Natural killer cell (primary cell): ENCODE results near the gene TGFBR2. TPM values are rescaled to one million over a fixed set of nuclear protein-coding genes. Genes with fewer than 3 reads are reported as not detected.

Experiments used
- ATAC-seq, 3 donors: fragments of 150-1000 bp in 2 of 3; fragments of 200-7000 bp in 1 of 3; cut with Tn5 transposase; 1 replicate in 1 of 3; 2 replicates in 2 of 3; pipeline ENCODE4 v1.10.0; 2021; ENCODE audit warnings: mild to moderate bottlenecking in 2 of 3, moderate library complexity in 2 of 3
- DNase-seq, 2 donors: peaks; one replicate each; pipeline versions ENCODE4 v3.0.0 to v3.0.0-alpha.2; 2013 to 2021; ENCODE audit warnings: mixed read lengths in 1 of 2
- H3K27ac ChIP-seq: one replicate; pipeline ENCODE4 v1.5.1; 2013; ENCODE audit warnings: mild to moderate bottlenecking, low read length
- H3K27me3 ChIP-seq: one replicate; pipeline ENCODE4 v1.6.1; 2013; ENCODE audit warnings: low read length; ENCODE audit not compliant: control insufficient read depth, insufficient read depth
- H3K36me3 ChIP-seq: one replicate; pipeline ENCODE4 v1.6.1; 2013; ENCODE audit warnings: low read length; ENCODE audit not compliant: control insufficient read depth, insufficient read depth
- H3K4me1 ChIP-seq: one replicate; pipeline ENCODE4 v1.6.1; 2013; ENCODE audit warnings: low read length; ENCODE audit not compliant: control insufficient read depth, insufficient read depth
- H3K4me3 ChIP-seq: one replicate; pipeline ENCODE4 v1.5.1; 2013; ENCODE audit warnings: low read length
- H3K9me3 ChIP-seq: one replicate; pipeline ENCODE4 v1.6.1; 2013; ENCODE audit warnings: low read length; ENCODE audit not compliant: control insufficient read depth, insufficient read depth
- H3K27ac Mint-ChIP-seq, 2 donors: one replicate each; pipeline ENCODE4 v1.8.0; 2022; ENCODE audit warnings: mild to moderate bottlenecking in 2 of 2, mixed read lengths in 2 of 2, moderate library complexity in 1 of 2
- H3K27me3 Mint-ChIP-seq, 2 donors: one replicate each; pipeline ENCODE4 v1.8.0; 2022; ENCODE audit warnings: low read depth in 2 of 2, mixed read lengths in 2 of 2
- H3K36me3 Mint-ChIP-seq: one replicate; pipeline ENCODE4 v1.8.0; 2022; ENCODE audit warnings: mixed read lengths
- H3K4me1 Mint-ChIP-seq, 2 donors: one replicate each; pipeline ENCODE4 v1.8.0; 2022; ENCODE audit warnings: mixed read lengths in 2 of 2
- H3K4me3 Mint-ChIP-seq: one replicate; pipeline ENCODE4 v1.8.0; 2022; ENCODE audit warnings: mild to moderate bottlenecking, moderate library complexity, mixed read lengths
- H3K9me3 Mint-ChIP-seq, 2 donors: one replicate each; pipeline ENCODE4 v1.8.0; 2022; ENCODE audit warnings: mixed read lengths in 2 of 2
- WGBS: methylation state at CpG from one replicate; pipeline ENCODE4 v1.1.7; 2013; ENCODE audit warnings: missing lambda C conversion rate; ENCODE audit not compliant: insufficient coverage; 5-methylcytosine and 5-hydroxymethylcytosine counted together
- intact Hi-C: fragments of 100-400 bp; cut with micrococcal nuclease; formaldehyde crosslinking; loops from one replicate; pipeline ENCODE4 v1.14.2; 2022
- total RNA-seq, 4 donors: library from RNA; stranded (reverse); fragments of 120-200 nt in 1 of 4; gene quantifications; one replicate each; pipeline versions ENCODE4 v1.2.3 to v1.2.4, GENCODE V29; 2013 to 2022
- TF ChIP-seq, protein P1 (sequence below): fragments of 200-600 bp; IDR thresholded peaks from one replicate; pipeline ENCODE4 v1.8.0; 2022; ENCODE audit warnings: antibody characterized with exemption

TGFBR2 gene
- total RNA-seq, 3 donors from 2014 or later (not counting 1 experiment from before 2014, with no cell fraction given): 70.4 to 113 (median 99.3) TPM

DNA sequence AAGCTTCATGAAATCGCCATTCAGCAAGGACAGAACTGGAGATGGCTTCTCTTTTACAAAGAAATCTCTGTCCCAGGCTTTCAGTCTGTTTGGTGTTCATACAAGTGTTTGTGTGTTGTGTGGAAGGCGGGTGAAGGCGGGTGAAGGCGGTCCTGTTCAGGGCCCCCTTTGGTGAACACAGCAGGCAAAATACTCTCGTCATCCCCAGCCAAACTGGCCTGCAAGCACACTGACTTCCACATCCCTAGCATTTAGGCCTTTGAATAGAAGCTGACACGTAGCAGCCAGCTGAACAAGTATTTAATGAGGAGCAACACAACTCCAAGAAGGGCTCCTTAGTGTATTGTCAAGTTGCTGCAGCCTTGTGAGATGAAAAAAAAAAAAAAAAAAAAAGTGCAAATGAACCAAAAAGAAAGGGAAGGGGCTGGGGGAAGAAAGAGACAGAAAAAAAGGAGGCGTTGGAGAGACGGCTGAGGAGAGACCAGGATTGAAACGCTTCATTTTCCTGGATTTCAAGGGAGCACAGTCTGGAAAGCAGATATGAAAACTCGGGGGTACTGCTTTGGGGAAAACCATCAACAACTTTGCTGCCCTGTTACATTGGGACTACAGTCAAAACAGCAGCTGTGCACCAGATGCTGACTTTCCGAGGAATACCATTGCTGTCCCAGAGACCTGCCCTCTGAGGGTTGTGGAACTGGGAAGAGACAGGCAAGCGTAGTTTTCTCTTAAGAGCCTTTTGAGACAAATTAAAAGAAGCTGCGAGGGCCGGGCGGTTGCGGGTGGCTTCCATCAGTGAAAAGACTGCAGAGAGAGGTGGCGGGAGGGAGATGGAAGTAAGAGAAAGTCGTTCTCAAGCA, 74.6 kb downstream of the TGFBR2 start:
- H3K4me1 ChIP-seq: peaks cover 17% of the 10 kb centered on the region
- no peaks in the 10 kb centered on the region for H3K9me3 ChIP-seq
- 95% methylated on average over 18 of the region's 18 CpGs for WGBS
- no peak overlapping the region for H3K4me3 ChIP-seq
- H3K36me3 ChIP-seq: peaks cover 60% of the 10 kb centered on the region
- peak in 1 of 2 donors; percentile 35 for DNase-seq
- Mint-ChIP-seq H3K9me3 (no peaks in the 10 kb centered on the region), H3K36me3 (peaks cover 25% of the 10 kb centered on the region), H3K4me1 (peaks cover 85 to 87% of the 10 kb centered on the region in 2 donors), H3K27ac (peak overlapping the region; percentile 71 to 84), H3K27me3 (no peaks in the 10 kb centered on the region), H3K4me3 (peak overlapping the region; percentile 35)
- no peak for ATAC-seq
- intact Hi-C loops: no loop called here
- H3K27ac ChIP-seq: no peak overlapping the region
- TF ChIP-seq, protein P1, sequence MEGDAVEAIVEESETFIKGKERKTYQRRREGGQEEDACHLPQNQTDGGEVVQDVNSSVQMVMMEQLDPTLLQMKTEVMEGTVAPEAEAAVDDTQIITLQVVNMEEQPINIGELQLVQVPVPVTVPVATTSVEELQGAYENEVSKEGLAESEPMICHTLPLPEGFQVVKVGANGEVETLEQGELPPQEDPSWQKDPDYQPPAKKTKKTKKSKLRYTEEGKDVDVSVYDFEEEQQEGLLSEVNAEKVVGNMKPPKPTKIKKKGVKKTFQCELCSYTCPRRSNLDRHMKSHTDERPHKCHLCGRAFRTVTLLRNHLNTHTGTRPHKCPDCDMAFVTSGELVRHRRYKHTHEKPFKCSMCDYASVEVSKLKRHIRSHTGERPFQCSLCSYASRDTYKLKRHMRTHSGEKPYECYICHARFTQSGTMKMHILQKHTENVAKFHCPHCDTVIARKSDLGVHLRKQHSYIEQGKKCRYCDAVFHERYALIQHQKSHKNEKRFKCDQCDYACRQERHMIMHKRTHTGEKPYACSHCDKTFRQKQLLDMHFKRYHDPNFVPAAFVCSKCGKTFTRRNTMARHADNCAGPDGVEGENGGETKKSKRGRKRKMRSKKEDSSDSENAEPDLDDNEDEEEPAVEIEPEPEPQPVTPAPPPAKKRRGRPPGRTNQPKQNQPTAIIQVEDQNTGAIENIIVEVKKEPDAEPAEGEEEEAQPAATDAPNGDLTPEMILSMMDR: no peak
- no peaks in the 10 kb centered on the region for H3K27me3 ChIP-seq

DNA sequence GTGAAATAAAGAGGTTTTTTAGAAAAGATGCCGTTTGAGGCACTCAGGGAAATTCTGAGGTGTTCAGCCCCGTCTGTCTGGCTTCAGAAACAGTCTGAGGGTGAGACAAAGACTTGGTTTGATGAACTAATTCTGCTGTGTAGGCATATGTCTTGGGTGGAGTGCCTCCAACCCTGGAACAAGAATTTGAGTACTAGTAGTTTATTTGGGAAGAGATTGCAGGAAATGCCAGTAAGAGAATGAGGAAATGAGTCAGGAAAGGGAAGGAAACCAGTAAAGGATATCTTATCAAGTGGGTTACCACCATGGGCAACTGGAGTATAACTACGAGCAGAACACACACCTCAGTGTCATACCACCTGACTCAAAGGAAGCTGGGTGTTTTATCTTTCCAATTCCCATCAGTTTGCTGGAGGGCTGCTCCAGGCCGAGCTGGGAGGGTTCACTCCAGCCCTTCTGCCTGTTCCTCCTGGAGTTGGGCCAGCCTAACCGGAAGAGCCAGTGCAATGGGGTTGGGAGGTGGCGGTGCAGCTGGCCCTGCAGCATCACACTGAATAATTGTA, 75.3 kb downstream of the TGFBR2 start:
- intact Hi-C loops: no loop called here
- H3K27ac Mint-ChIP-seq: peak overlapping the region; percentile 71 to 84
- H3K36me3 Mint-ChIP-seq: peaks cover 21% of the 10 kb centered on the region
- peaks cover 82 to 87% of the 10 kb centered on the region in 2 donors for H3K4me1 Mint-ChIP-seq
- Histone ChIP-seq H3K27me3 (no peaks in the 10 kb centered on the region), H3K4me1 (peaks cover 17% of the 10 kb centered on the region), H3K4me3 (no peak overlapping the region), H3K9me3 (no peaks in the 10 kb centered on the region), H3K27ac (no peak overlapping the region), H3K36me3 (peaks cover 54% of the 10 kb centered on the region)
- no peaks in the 10 kb centered on the region for H3K27me3 Mint-ChIP-seq
- WGBS: 70% methylated on average over 6 of the region's 6 CpGs
- TF ChIP-seq, protein P1: no peak
- DNase-seq (peak in 1 of 2 donors; percentile 41), ATAC-seq (peak in 1 of 3 donors; percentile 43)
- H3K9me3 Mint-ChIP-seq: no peaks in the 10 kb centered on the region
- no peak overlapping the region for H3K4me3 Mint-ChIP-seq

DNA sequence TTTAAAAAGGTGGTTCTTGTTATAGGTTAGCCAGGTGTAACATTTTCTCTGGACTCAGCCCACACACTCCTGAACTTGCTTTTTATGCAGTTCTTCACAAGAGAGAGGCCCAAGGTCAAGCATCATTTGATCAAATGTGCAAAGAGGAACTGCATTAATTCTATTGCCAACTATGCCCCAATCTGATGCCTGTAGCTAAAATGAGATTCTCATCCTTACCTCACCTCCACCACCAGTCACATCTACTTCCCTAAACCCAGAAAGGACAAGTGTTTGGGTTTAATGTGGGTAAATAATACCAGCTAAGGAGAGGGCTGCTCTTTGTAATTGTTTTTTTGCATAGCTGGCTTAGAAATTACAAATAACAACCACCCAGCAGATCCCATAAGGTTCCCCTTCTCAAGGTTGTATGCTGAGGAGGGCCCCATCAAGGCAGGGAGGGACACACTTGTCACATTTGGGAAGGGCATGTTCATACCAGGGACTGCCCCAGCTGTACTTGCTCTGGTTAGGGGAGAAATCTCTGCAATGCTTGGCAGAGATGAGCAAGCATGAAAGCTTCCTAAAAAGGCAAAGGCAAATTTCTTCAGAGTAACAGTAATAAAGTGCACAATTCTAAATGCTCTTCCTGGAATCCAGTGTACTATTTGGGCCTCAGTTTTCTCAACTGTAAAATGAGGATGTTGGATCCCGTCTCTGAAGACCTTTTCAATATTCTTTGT, 76.2 kb downstream of the TGFBR2 start:
- H3K9me3 ChIP-seq: no peaks in the 10 kb centered on the region
- peaks cover 13% of the 10 kb centered on the region for H3K36me3 Mint-ChIP-seq
- H3K4me3 ChIP-seq: no peak overlapping the region
- H3K4me1 Mint-ChIP-seq: peaks cover 78 to 86% of the 10 kb centered on the region in 2 donors
- ATAC-seq (no peak), DNase-seq (no peak)
- H3K4me1 ChIP-seq: peaks cover 17% of the 10 kb centered on the region
- no peaks in the 10 kb centered on the region for H3K27me3 Mint-ChIP-seq
- TF ChIP-seq, protein P1: no peak
- H3K36me3 ChIP-seq: peaks cover 50% of the 10 kb centered on the region
- peak overlapping the region; percentile 28 for H3K27ac ChIP-seq
- intact Hi-C loops: no loop called here
- 43% methylated on average over 1 of the region's 1 CpG for WGBS
- no peaks in the 10 kb centered on the region for H3K27me3 ChIP-seq
- H3K27ac Mint-ChIP-seq: peak overlapping the region; percentile 71 to 84
- no peak overlapping the region for H3K4me3 Mint-ChIP-seq
- H3K9me3 Mint-ChIP-seq: no peaks in the 10 kb centered on the region
